ENCODE results near the gene CATSPERE. TPM values are rescaled to one million over a fixed set of nuclear protein-coding genes. Genes with fewer than 3 reads are reported as not detected.

The CATSPERE gene
- total and polyA plus RNA-seq, 2 donors (not counting 3 experiments of a cell fraction or from before 2014, with no cell fraction given): 0.61 to 1.9 TPM

- no peak for DNase-seq (ENCODE audit: low read depth, low spot score)
- FAIRE-seq: no peak
Measured at GRCh38 chr1:244556263-244556662, 95.2 kb downstream of the CATSPERE start.

More at GRCh38 chr1:244556263-244556662, 95.2 kb downstream of the CATSPERE start:
- no peaks in the 10 kb centered on the region for H3K79me2 ChIP-seq (ENCODE audit: control insufficient read depth, insufficient read depth, low read length)
- H3K27ac ChIP-seq (ENCODE audit: insufficient read depth, low read depth, low read length): no peak overlapping the region
- no peak overlapping the region for H3K4me2 ChIP-seq (ENCODE audit: insufficient read depth, low read length)
- H2AFZ ChIP-seq (ENCODE audit: low read depth, low read length): no peak overlapping the region
- H4K20me1 ChIP-seq (replicated peaks; ENCODE audit: control insufficient read depth, extremely low read depth, insufficient read depth, low read length): no peaks in the 10 kb centered on the region
- H3K9me1 ChIP-seq (replicated peaks; ENCODE audit: control insufficient read depth, extremely low read depth, insufficient read depth, low read length): no peaks in the 10 kb centered on the region
- no peaks in the 10 kb centered on the region for H3K36me3 ChIP-seq (ENCODE audit: control insufficient read depth in 2 of 2, extremely low read depth in 1 of 2, insufficient read depth in 2 of 2, low read length in 2 of 2)
- TF ChIP-seq GATA2 (IDR thresholded peaks at IDR 0.05; ENCODE audit: insufficient read depth, insufficient read length, low read depth, low read length): no peak
- TF ChIP-seq MAX (IDR thresholded peaks at IDR 0.05; ENCODE audit: insufficient read depth, insufficient read length): no peak
- no peak for TF ChIP-seq FOS (IDR thresholded peaks at IDR 0.05; ENCODE audit: borderline replicate concordance, insufficient read depth, low read length)
- no peak for TF ChIP-seq JUN (IDR thresholded peaks at IDR 0.05; ENCODE audit: borderline replicate concordance, insufficient read depth, insufficient read length, low read depth)
- no peak for TF ChIP-seq CTCF (IDR thresholded peaks at IDR 0.05; ENCODE audit: extremely low read depth in 1 of 2, insufficient read depth in 1 of 2, low read depth in 1 of 2, low read length in 2 of 2)
- no peak for TF ChIP-seq EZH2 (IDR thresholded peaks at IDR 0.05; ENCODE audit: borderline replicate concordance, low read depth, low read length, severe bottlenecking)
- TF ChIP-seq POLR2AphosphoS5 (IDR thresholded peaks at IDR 0.05; ENCODE audit: insufficient read depth, low read depth, low read length): no peak
- TF ChIP-seq MYC (IDR thresholded peaks at IDR 0.05; ENCODE audit: low read depth, low read length): no peak
- POLR2A ChIA-PET: no interaction called here
- dilution Hi-C loops (cut with MboI; ENCODE audit: extremely low pct_ligation_motif_present, low sequenced_read_pairs): no loop called here
- H3K9ac ChIP-seq (replicated peaks; ENCODE audit: extremely low read depth, insufficient read depth, low read length): no peak overlapping the region
- CTCF ChIA-PET: no interaction called here
- intact Hi-C loops (cut with micrococcal nuclease): no loop called here
- no peak overlapping the region for H3K4me3 ChIP-seq (replicated peaks in 1 of 3; ENCODE audit: insufficient read depth in 1 of 3, low read depth in 1 of 3, low read length in 3 of 3)
- BruUV-seq (replicated peaks): no TSS peak
- no peaks in the 10 kb centered on the region for H3K27me3 ChIP-seq (ENCODE audit: control insufficient read depth in 2 of 2, insufficient read depth in 2 of 2, low read length in 2 of 2)
- no peaks in the 10 kb centered on the region for H3K9me3 ChIP-seq (replicated peaks; ENCODE audit: control insufficient read depth, insufficient read depth, low read length)
- no peaks in the 10 kb centered on the region for H3K4me1 ChIP-seq (ENCODE audit: control insufficient read depth, extremely low read depth, insufficient read depth, low read length)

All from endothelial cell of umbilical vein (primary cell).